HEK293 (cell line): Measurements from ENCODE around the gene TMEM45B.

Source experiments
- CTCF ChIA-PET: fragments of 350-600 bp; formaldehyde crosslinking; extraction: SDS; loops from one replicate; lab custom pipeline; 2021; ENCODE audit warnings: antibody characterized with exemption; lab: Yijun Ruan, JAX
- POLR2A ChIA-PET: fragments of 300-600 bp; formaldehyde crosslinking; extraction: SDS; loops from one replicate; lab custom pipeline; 2020; ENCODE audit warnings: antibody characterized with exemption, inconsistent platforms; lab: Yijun Ruan, JAX
- H3K27ac ChIP-seq: fragments of 200-500 bp; sonication (Bioruptor generic); 2 replicates; pipeline ENCODE4 v1.5.1; 2014; ENCODE audit warnings: low read depth, low read length, control low read depth, inconsistent platforms; ENCODE audit errors: extremely low read depth
- H3K36me3 ChIP-seq, 2 experiments: fragments of 200-500 bp in 1 of 2; sonication (Bioruptor generic) in 1 of 2; 1 replicate in 1 of 2; 2 replicates in 1 of 2; pipeline ENCODE4 v1.5.1; 2014 to 2017; ENCODE audit warnings: inconsistent platforms in 2 of 2, low read length in 2 of 2; ENCODE audit not compliant: control insufficient read depth in 2 of 2, insufficient read depth in 1 of 2
- H3K4me1 ChIP-seq: fragments of 200-500 bp; sonication (Bioruptor generic); 2 replicates; pipeline ENCODE4 v1.5.1; 2014; ENCODE audit warnings: mild to moderate bottlenecking, low read length, inconsistent platforms; ENCODE audit not compliant: control insufficient read depth, insufficient read depth
- H3K4me3 ChIP-seq: 2 replicates; pipeline ENCODE4 v1.5.1; 2011; ENCODE audit warnings: low read depth, mild to moderate bottlenecking, control low read depth, low read length, moderate library complexity
- H3K9me3 ChIP-seq: fragments of 200-500 bp; sonication (Bioruptor generic); 2 replicates; pipeline ENCODE4 v1.5.1; 2014; ENCODE audit warnings: low read depth, low read length, inconsistent platforms; ENCODE audit not compliant: control insufficient read depth, insufficient read depth
- BCL11B ChIP-seq: fragments of 450-650 bp; formaldehyde crosslinking; IDR thresholded peaks from 2 replicates; pipeline ENCODE4 v1.5.1; 2016; ENCODE audit warnings: low read depth, missing biosample characterization, missing genetic modification characterization
- GLI2 ChIP-seq: fragments of 450-650 bp; formaldehyde crosslinking; IDR thresholded peaks from 2 replicates; pipeline ENCODE4; 2017; ENCODE audit warnings: missing biosample characterization, missing genetic modification characterization, low read depth, borderline replicate concordance
- SP2 ChIP-seq: fragments of 450-650 bp; formaldehyde crosslinking; IDR thresholded peaks from 2 replicates; pipeline ENCODE4 v1.5.1; 2016; ENCODE audit warnings: missing biosample characterization, missing genetic modification characterization
- SP3 ChIP-seq: fragments of 450-650 bp; formaldehyde crosslinking; IDR thresholded peaks from 2 replicates; pipeline ENCODE4 v1.5.1; 2016; ENCODE audit warnings: missing biosample characterization, missing genetic modification characterization
- TRIM28 ChIP-seq: IDR thresholded peaks from 2 replicates; pipeline ENCODE4 v1.6.1; 2011; ENCODE audit warnings: low read length, control low read depth, borderline replicate concordance
- ZBTB10 ChIP-seq: fragments of 450-650 bp; formaldehyde crosslinking; IDR thresholded peaks from 2 replicates; pipeline ENCODE4 v1.5.1; 2016; ENCODE audit warnings: missing biosample characterization, missing genetic modification characterization
- ZBTB20 ChIP-seq: fragments of 450-650 bp; formaldehyde crosslinking; IDR thresholded peaks from 2 replicates; pipeline ENCODE4 v1.5.1; 2016; ENCODE audit warnings: missing biosample characterization, missing genetic modification characterization
- ZBTB26 ChIP-seq: fragments of 450-650 bp; formaldehyde crosslinking; optimal IDR thresholded peaks from 2 replicates; pipeline ENCODE3; 2016; ENCODE audit warnings: missing biosample characterization, mild to moderate bottlenecking, missing genetic modification characterization
- ZBTB8A ChIP-seq: fragments of 450-650 bp; formaldehyde crosslinking; IDR thresholded peaks from 2 replicates; pipeline ENCODE4 v1.5.1; 2016; ENCODE audit warnings: missing biosample characterization, missing genetic modification characterization
- ZNF211 ChIP-seq: fragments of 450-650 bp; formaldehyde crosslinking; IDR thresholded peaks from 2 replicates; pipeline ENCODE4 v1.5.1; 2016; ENCODE audit warnings: low read depth, missing biosample characterization, missing genetic modification characterization
- ZNF280C ChIP-seq: fragments of 450-650 bp; formaldehyde crosslinking; IDR thresholded peaks from 2 replicates; pipeline ENCODE4 v1.5.1; 2016; ENCODE audit warnings: missing biosample characterization, missing genetic modification characterization
- ZNF354C ChIP-seq: fragments of 450-650 bp; formaldehyde crosslinking; IDR thresholded peaks from 2 replicates; pipeline ENCODE4 v1.5.1; 2016; ENCODE audit warnings: missing biosample characterization, missing genetic modification characterization, low read depth, borderline replicate concordance
- ZNF639 ChIP-seq: fragments of 450-650 bp; formaldehyde crosslinking; IDR thresholded peaks from 2 replicates; pipeline ENCODE4 v1.5.1; 2016; ENCODE audit warnings: missing biosample characterization, missing genetic modification characterization
- ZNF704 ChIP-seq: fragments of 450-650 bp; formaldehyde crosslinking; IDR thresholded peaks from 2 replicates; pipeline ENCODE4 v1.5.1; 2016; ENCODE audit warnings: missing biosample characterization, missing genetic modification characterization

TMEM45B gene

GRCh38 chr11:129813231-129813791 is 2.3 kb upstream of the TMEM45B start:
- Histone ChIP-seq H3K36me3 (no peaks in the 10 kb centered on the region), H3K4me3 (no peak overlapping the region), H3K4me1 (no peaks in the 10 kb centered on the region), H3K27ac (no peak overlapping the region)
- TF ChIP-seq ZBTB20: no peak
- no peak for TF ChIP-seq ZNF704
- TF ChIP-seq ZBTB26 (tag by site-specific recombination): no peak
- TF ChIP-seq BCL11B (tag by site-specific recombination): no peak
- no peak for TF ChIP-seq ZNF639 (tag by site-specific recombination)
- no peak for TF ChIP-seq GLI2 (tag by site-specific recombination)
- TF ChIP-seq TRIM28: no peak
- TF ChIP-seq SP3: no peak
- TF ChIP-seq ZNF211: no peak
- no peak for TF ChIP-seq ZBTB10
- TF ChIP-seq ZNF354C: no peak
- TF ChIP-seq ZNF280C: no peak
- TF ChIP-seq, all 188 proteins: peak for 0
- no peaks in the 10 kb centered on the region for H3K9me3 ChIP-seq
- ChIA-PET CTCF (interaction anchor here (1.0 kb wide), 1 partner anchor 12 kb away, joined by 4 read pairs; no protein-coding TSS in a partner anchor), POLR2A (no interaction called here)

GRCh38 chr11:129814244-129815014 is 1.2 kb upstream of the TMEM45B start:
- POLR2A ChIA-PET: no interaction called here
- H3K36me3 ChIP-seq: no peaks in the 10 kb centered on the region
- no peaks in the 10 kb centered on the region for H3K4me1 ChIP-seq
- no peaks in the 10 kb centered on the region for H3K9me3 ChIP-seq
- TF ChIP-seq ZBTB8A (no peak), SP2 (0 out of 2 replicates have a peak, but pooled peaks have one; percentile 14)
- H3K27ac ChIP-seq: no peak overlapping the region
- CTCF ChIA-PET: interaction anchor here (0.5 to 1.0 kb wide), 3 partner anchors 11 to 976 kb away, joined by 3 to 4 read pairs (median 4); no protein-coding TSS in a partner anchor
- no peak overlapping the region for H3K4me3 ChIP-seq
